ENCODE results near the gene CHCHD6. TPM values are rescaled to one million over a fixed set of nuclear protein-coding genes. Genes with fewer than 3 reads are reported as not detected.

The CHCHD6 gene
- total RNA-seq, 2 donors from 2014 or later: 23.6 to 34.4 TPM

- Histone ChIP-seq H3K9me3 (ENCODE audit: control insufficient read depth, low read length) (peaks cover 7% of the 10 kb centered on the region), H3K27ac (ENCODE audit: low read depth, low read length) (no peak overlapping the region), H3K27me3 (ENCODE audit: control insufficient read depth, insufficient read depth, low read length, poor library complexity, severe bottlenecking) (no peaks in the 10 kb centered on the region), H3K9ac (ENCODE audit: extremely low read depth, low read length, poor library complexity, severe bottlenecking) (no peak overlapping the region), H3K4me3 (ENCODE audit: low read length) (no peak overlapping the region), H3K36me3 (ENCODE audit: control insufficient read depth, insufficient read depth, low read length) (no peaks in the 10 kb centered on the region), H3K4me1 (ENCODE audit: control insufficient read depth, insufficient read depth, low read length) (no peaks in the 10 kb centered on the region)
- Mint-ChIP-seq H3K4me3 (no peak overlapping the region), H3K4me1 (no peaks in the 10 kb centered on the region), H3K36me3 (ENCODE audit: low read depth) (peaks cover 2% of the 10 kb centered on the region), H3K27ac (no peak overlapping the region), H3K9me3 (peaks cover 5% of the 10 kb centered on the region), H3K27me3 (ENCODE audit: insufficient read depth) (no peaks in the 10 kb centered on the region)
- no peak for DNase-seq
- TF ChIP-seq, protein P1, sequence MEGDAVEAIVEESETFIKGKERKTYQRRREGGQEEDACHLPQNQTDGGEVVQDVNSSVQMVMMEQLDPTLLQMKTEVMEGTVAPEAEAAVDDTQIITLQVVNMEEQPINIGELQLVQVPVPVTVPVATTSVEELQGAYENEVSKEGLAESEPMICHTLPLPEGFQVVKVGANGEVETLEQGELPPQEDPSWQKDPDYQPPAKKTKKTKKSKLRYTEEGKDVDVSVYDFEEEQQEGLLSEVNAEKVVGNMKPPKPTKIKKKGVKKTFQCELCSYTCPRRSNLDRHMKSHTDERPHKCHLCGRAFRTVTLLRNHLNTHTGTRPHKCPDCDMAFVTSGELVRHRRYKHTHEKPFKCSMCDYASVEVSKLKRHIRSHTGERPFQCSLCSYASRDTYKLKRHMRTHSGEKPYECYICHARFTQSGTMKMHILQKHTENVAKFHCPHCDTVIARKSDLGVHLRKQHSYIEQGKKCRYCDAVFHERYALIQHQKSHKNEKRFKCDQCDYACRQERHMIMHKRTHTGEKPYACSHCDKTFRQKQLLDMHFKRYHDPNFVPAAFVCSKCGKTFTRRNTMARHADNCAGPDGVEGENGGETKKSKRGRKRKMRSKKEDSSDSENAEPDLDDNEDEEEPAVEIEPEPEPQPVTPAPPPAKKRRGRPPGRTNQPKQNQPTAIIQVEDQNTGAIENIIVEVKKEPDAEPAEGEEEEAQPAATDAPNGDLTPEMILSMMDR (conservative IDR thresholded peaks at IDR 0.05): no peak
- WGBS, 2 experiments (ENCODE audit: insufficient coverage in 1 of 2, insufficient read length in 1 of 2): 89 to 96% methylated on average over 2 of the region's 2 CpGs
Observed at GRCh38 chr3:126826693-126827092, 122.7 kb downstream of the CHCHD6 start.

GRCh38 chr3:126827121-126827520 is 123.1 kb downstream of the CHCHD6 start:
- Mint-ChIP-seq H3K27me3 (ENCODE audit: insufficient read depth) (no peaks in the 10 kb centered on the region), H3K27ac (no peak overlapping the region), H3K9me3 (peaks cover under 1% of the 10 kb centered on the region), H3K4me3 (no peak overlapping the region), H3K4me1 (no peaks in the 10 kb centered on the region), H3K36me3 (ENCODE audit: low read depth) (no peaks in the 10 kb centered on the region)
- Histone ChIP-seq H3K4me3 (ENCODE audit: low read length) (no peak overlapping the region), H3K27ac (ENCODE audit: low read depth, low read length) (no peak overlapping the region), H3K9me3 (ENCODE audit: control insufficient read depth, low read length) (peaks cover 3% of the 10 kb centered on the region), H3K36me3 (ENCODE audit: control insufficient read depth, insufficient read depth, low read length) (no peaks in the 10 kb centered on the region), H3K4me1 (ENCODE audit: control insufficient read depth, insufficient read depth, low read length) (no peaks in the 10 kb centered on the region), H3K27me3 (ENCODE audit: control insufficient read depth, insufficient read depth, low read length, poor library complexity, severe bottlenecking) (no peaks in the 10 kb centered on the region), H3K9ac (ENCODE audit: extremely low read depth, low read length, poor library complexity, severe bottlenecking) (no peak overlapping the region)
- DNase-seq: no peak
- TF ChIP-seq, protein P1 (conservative IDR thresholded peaks at IDR 0.05): no peak
- 93 to 100% methylated on average over 1 of the region's 1 CpG for WGBS, 2 experiments (ENCODE audit: insufficient coverage in 1 of 2, insufficient read length in 1 of 2)

DNA sequence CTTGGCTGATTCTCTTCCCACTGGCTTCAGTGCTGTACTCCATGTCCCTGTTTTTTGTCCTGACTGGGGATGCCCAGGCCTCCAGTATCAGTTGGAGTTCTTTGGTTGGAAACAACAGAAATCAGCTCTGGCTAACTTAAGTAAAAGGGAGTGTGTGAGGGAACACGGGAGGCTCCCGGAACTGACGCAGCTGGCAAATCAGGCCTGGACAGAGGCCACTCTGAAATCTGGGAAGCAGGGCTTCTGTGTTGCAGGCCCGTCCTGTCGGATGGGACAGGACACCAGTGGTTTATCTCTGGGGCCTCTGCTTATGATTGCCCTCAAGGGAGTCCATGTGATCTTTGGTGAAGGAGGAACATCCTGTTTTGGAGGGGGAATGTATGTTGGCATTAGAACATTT is 124.3 kb downstream of the CHCHD6 start:
- Mint-ChIP-seq H3K36me3 (ENCODE audit: low read depth) (no peaks in the 10 kb centered on the region), H3K4me3 (no peak overlapping the region), H3K4me1 (no peaks in the 10 kb centered on the region), H3K9me3 (no peaks in the 10 kb centered on the region), H3K27me3 (ENCODE audit: insufficient read depth) (no peaks in the 10 kb centered on the region), H3K27ac (no peak overlapping the region)
- no peaks in the 10 kb centered on the region for H3K9me3 ChIP-seq (ENCODE audit: control insufficient read depth, low read length)
- no peak for DNase-seq
- no peak overlapping the region for H3K27ac ChIP-seq (ENCODE audit: low read depth, low read length)
- WGBS, 2 experiments (ENCODE audit: insufficient coverage in 1 of 2, insufficient read length in 1 of 2): 93 to 95% methylated on average over 3 to 5 of the region's 5 CpGs
- no peak overlapping the region for H3K9ac ChIP-seq (ENCODE audit: extremely low read depth, low read length, poor library complexity, severe bottlenecking)
- TF ChIP-seq, protein P1 (conservative IDR thresholded peaks at IDR 0.05): no peak
- H3K4me1 ChIP-seq (ENCODE audit: control insufficient read depth, insufficient read depth, low read length): no peaks in the 10 kb centered on the region
- H3K4me3 ChIP-seq (ENCODE audit: low read length): no peak overlapping the region
- H3K36me3 ChIP-seq (ENCODE audit: control insufficient read depth, insufficient read depth, low read length): no peaks in the 10 kb centered on the region
- no peaks in the 10 kb centered on the region for H3K27me3 ChIP-seq (ENCODE audit: control insufficient read depth, insufficient read depth, low read length, poor library complexity, severe bottlenecking)
